ENCODE results near the gene TUBGCP3. TPM values are rescaled to one million over a fixed set of nuclear protein-coding genes. Genes with fewer than 3 reads are reported as not detected.

The TUBGCP3 gene
- total RNA-seq, 1 donor from 2014 or later = 37.4 TPM

GRCh38 chr13:112441779-112442310 is 146.1 kb downstream of the TUBGCP3 start:
- peaks cover 14% of the 10 kb centered on the region for H3K9me3 Mint-ChIP-seq
- H3K4me1 Mint-ChIP-seq = no peaks in the 10 kb centered on the region
- H3K36me3 Mint-ChIP-seq = no peaks in the 10 kb centered on the region
- peaks cover 56% of the 10 kb centered on the region for H3K27me3 Mint-ChIP-seq (ENCODE audit: low read depth)
- H3K4me3 Mint-ChIP-seq = no peak overlapping the region
- no peak for TF ChIP-seq CTCF (IDR thresholded peaks at IDR 0.05; ENCODE audit: unreplicated experiment)
- H3K27ac Mint-ChIP-seq = no peak overlapping the region
- no peak for DNase-seq (ENCODE audit: low spot score in 2 of 2, unreplicated experiment in 2 of 2)

- Mint-ChIP-seq H3K4me1 (no peaks in the 10 kb centered on the region), H3K27ac (no peak overlapping the region)
Observed at GRCh38 chr13:112441226-112441625, 146.7 kb downstream of the TUBGCP3 start.

DNA sequence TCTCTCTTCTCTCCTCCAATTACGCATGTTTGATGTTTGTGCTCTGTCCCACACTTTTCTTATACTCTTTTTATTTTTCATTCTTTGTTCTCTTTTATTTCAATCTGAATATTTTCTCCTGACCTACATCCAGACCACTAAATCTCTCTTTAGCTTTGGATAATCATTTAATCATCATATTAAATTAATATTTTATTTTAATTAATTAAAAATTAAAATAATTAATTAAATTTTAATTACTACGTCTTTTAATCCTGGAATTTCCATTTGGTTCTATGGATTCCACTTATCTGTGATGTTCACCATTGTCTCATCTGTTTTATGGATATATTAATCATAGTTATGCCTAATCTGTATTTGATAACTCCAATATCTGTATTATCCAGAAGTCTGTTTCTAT is 149.4 kb downstream of the TUBGCP3 start:
- peaks cover 24% of the 10 kb centered on the region for H3K9me3 Mint-ChIP-seq
- H3K27me3 Mint-ChIP-seq (ENCODE audit: low read depth) = peaks cover 37% of the 10 kb centered on the region
- no peak for TF ChIP-seq CTCF (IDR thresholded peaks at IDR 0.05; ENCODE audit: unreplicated experiment)
- no peaks in the 10 kb centered on the region for H3K4me1 Mint-ChIP-seq
- no peaks in the 10 kb centered on the region for H3K36me3 Mint-ChIP-seq
- DNase-seq (ENCODE audit: low spot score in 2 of 2, unreplicated experiment in 2 of 2) = no peak
- no peak overlapping the region for H3K27ac Mint-ChIP-seq
- no peak overlapping the region for H3K4me3 Mint-ChIP-seq

More at GRCh38 chr13:112441226-112441625, 146.7 kb downstream of the TUBGCP3 start:
- no peak for DNase-seq (ENCODE audit: low spot score in 2 of 2, unreplicated experiment in 2 of 2)
- Mint-ChIP-seq H3K9me3 (peaks cover 20% of the 10 kb centered on the region), H3K36me3 (no peaks in the 10 kb centered on the region), H3K27me3 (ENCODE audit: low read depth) (peaks cover 56% of the 10 kb centered on the region), H3K4me3 (no peak overlapping the region)
- no peak for TF ChIP-seq CTCF (IDR thresholded peaks at IDR 0.05; ENCODE audit: unreplicated experiment)

DNA sequence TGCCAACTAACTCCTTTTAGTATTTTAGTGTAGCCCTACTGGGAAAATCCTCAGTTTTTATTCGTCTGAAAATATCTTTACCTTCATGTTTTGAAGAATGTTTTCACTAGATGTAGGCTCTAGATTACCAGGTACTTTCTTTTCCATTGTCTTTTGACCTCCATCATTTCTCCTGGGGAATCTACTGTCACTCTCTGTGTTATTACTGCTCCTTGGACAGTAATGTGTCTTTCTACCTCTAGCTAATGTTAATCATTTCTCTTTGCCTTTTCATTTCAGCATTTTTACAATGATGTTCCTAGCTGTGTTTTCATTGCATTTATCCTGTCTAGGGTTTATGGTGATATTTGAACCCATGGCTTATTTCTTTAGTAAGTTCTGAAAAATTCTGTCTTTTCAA is 149.9 kb downstream of the TUBGCP3 start:
- Mint-ChIP-seq H3K9me3 (peaks cover 24% of the 10 kb centered on the region), H3K4me1 (no peaks in the 10 kb centered on the region), H3K4me3 (no peak overlapping the region), H3K27ac (no peak overlapping the region), H3K36me3 (no peaks in the 10 kb centered on the region), H3K27me3 (ENCODE audit: low read depth) (peaks cover 32% of the 10 kb centered on the region)
- DNase-seq (ENCODE audit: low spot score in 2 of 2, unreplicated experiment in 2 of 2) = no peak
- no peak for TF ChIP-seq CTCF (IDR thresholded peaks at IDR 0.05; ENCODE audit: unreplicated experiment)

DNA sequence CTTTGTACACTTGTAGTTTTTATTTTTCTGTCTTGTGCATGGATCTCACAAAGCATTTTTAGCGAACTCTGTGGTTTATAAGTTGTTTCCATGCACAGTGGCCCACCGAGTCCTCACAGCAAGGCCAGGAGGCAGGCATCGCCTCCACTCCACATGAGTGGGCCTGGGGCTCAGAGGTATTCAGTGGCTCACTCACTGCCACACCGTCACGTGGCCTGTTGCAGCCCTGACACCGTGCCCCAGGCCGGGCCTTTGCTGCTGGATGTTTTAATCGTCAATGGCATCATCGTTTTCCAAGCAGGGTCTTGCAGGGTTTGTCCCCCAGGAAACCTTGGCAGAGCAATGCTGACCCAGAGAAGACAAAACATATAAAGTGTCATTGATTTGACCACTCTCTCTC is 152.0 kb downstream of the TUBGCP3 start:
- no peak for DNase-seq (ENCODE audit: low spot score in 2 of 2, unreplicated experiment in 2 of 2)
- Mint-ChIP-seq H3K36me3 (no peaks in the 10 kb centered on the region), H3K4me3 (no peak overlapping the region), H3K27me3 (ENCODE audit: low read depth) (peaks cover 18% of the 10 kb centered on the region), H3K9me3 (peaks cover 29% of the 10 kb centered on the region), H3K27ac (no peak overlapping the region), H3K4me1 (no peaks in the 10 kb centered on the region)
- TF ChIP-seq CTCF (IDR thresholded peaks at IDR 0.05; ENCODE audit: unreplicated experiment) = no peak

Other genes with a start within 250 kb of the TUBGCP3 start
- gene SPACA7, start 211.8 kb downstream of the TUBGCP3 start, total RNA-seq = not detected in 3 replicates
- gene ATP11A, start 101.9 kb upstream of the TUBGCP3 start, total RNA-seq = 107 to 114 TPM (median 112 TPM) in 3 replicates

All from mesothelial cell of epicardium (in vitro differentiated cells).